Esophagus squamous epithelium (tissue), 5 donors: ENCODE measurements around the gene DCC. TPM values are rescaled to one million over a fixed set of nuclear protein-coding genes. Genes with fewer than 3 reads are reported as not detected.

ENCODE experiments used
- DNase-seq: peaks from one replicate; lab custom pipeline; 2025; lab: John Stamatoyannopoulos, UW
- H3K27ac ChIP-seq, 4 donors: fragments of 200-600 bp; sonication (generic); one replicate each; pipeline ENCODE4 v1.5.1; 2016 to 2019; ENCODE audit warnings: mild to moderate bottlenecking in 1 of 4
- H3K27me3 ChIP-seq, 4 donors: fragments of 200-600 bp; sonication (generic); 1 replicate in 3 of 4; 2 replicates in 1 of 4; pipeline versions ENCODE4 v1.5.1 to v1.6.0; 2017 to 2021; ENCODE audit warnings: antibody characterized with exemption in 1 of 4
- H3K36me3 ChIP-seq, 3 donors: fragments of 200-600 bp; sonication (generic); one replicate each; pipeline ENCODE4 v1.5.1; 2016 to 2019
- H3K4me1 ChIP-seq, 3 donors: fragments of 200-600 bp; sonication (generic); one replicate each; pipeline ENCODE4 v1.5.1; 2017 to 2019
- H3K4me3 ChIP-seq, 4 donors: fragments of 200-600 bp; sonication (generic); 1 replicate in 3 of 4; 2 replicates in 1 of 4; pipeline ENCODE4 v1.5.1; 2016 to 2019; ENCODE audit warnings: mild to moderate bottlenecking in 2 of 4, moderate library complexity in 1 of 4
- H3K9me3 ChIP-seq, 3 donors: fragments of 200-600 bp; sonication (generic); one replicate each; pipeline ENCODE4 v1.5.1; 2016 to 2019
- CTCF ChIP-seq, 6 experiments: fragments of 450-650 bp in 4 of 6; fragments of 200-600 bp in 2 of 6; sonication (generic) in 2 of 6; IDR thresholded peaks; one replicate each; pipeline ENCODE4 v1.5.1; 2016 to 2019; ENCODE audit warnings: antibody characterized with exemption in 6 of 6, mild to moderate bottlenecking in 4 of 6, moderate library complexity in 4 of 6
- POLR2A ChIP-seq, 4 donors: fragments of 450-650 bp; IDR thresholded peaks; one replicate each; pipeline ENCODE4 v1.6.1; 2017; ENCODE audit warnings: antibody characterized with exemption in 4 of 4, mild to moderate bottlenecking in 4 of 4, moderate library complexity in 3 of 4
- WGBS, 2 donors: methylation state at CpG; one replicate each; pipeline ENCODE4 v1.1.5; 2018; 5-methylcytosine and 5-hydroxymethylcytosine counted together
- intact Hi-C: fragments of 100-400 bp; cut with DNase I; formaldehyde crosslinking; loops from one replicate; pipeline ENCODE4 v1.15.0; 2022
- total RNA-seq, 4 donors: library from RNA; depleted of rRNA; stranded (reverse); fragments of >200 nt; gene quantifications; one replicate each; pipeline ENCODE4 v1.1.0, GENCODE V29; 2016
- donor health status: DM: yes; HTN: yes; CAD: no.

The DCC gene
- total RNA-seq, 4 donors from 2014 or later: 0.06 to 0.95 TPM; not detected in 2

- H3K27ac ChIP-seq: no peak overlapping the region
- intact Hi-C loops: no loop called here
- no peak for TF ChIP-seq CTCF (IDR thresholded peaks at IDR 0.05)
- no peak for TF ChIP-seq POLR2A (IDR thresholded peaks at IDR 0.05)
- no peaks in the 10 kb centered on the region for H3K27me3 ChIP-seq
- no peak overlapping the region for H3K4me3 ChIP-seq
- H3K36me3 ChIP-seq: no peaks in the 10 kb centered on the region
- DNase-seq: no peak
- peaks cover 0 to 4% (median 0%) of the 10 kb centered on the region in 3 donors for H3K9me3 ChIP-seq
- no peaks in the 10 kb centered on the region for H3K4me1 ChIP-seq
- WGBS, 2 donors: 28 to 40% methylated on average over 1 of the region's 1 CpG
Observed at GRCh38 chr18:52376104-52376503, 36.1 kb downstream of the DCC start.

GRCh38 chr18:52377094-52377493 is 37.1 kb downstream of the DCC start:
- Histone ChIP-seq H3K27me3 (no peaks in the 10 kb centered on the region), H3K9me3 (peaks cover 0 to 4% (median 0%) of the 10 kb centered on the region in 3 donors), H3K27ac (no peak overlapping the region), H3K36me3 (no peaks in the 10 kb centered on the region), H3K4me1 (no peaks in the 10 kb centered on the region), H3K4me3 (no peak overlapping the region)
- intact Hi-C loops: no loop called here
- no peak for DNase-seq
- TF ChIP-seq CTCF (IDR thresholded peaks at IDR 0.05) (no peak), POLR2A (IDR thresholded peaks at IDR 0.05) (no peak)

DNA sequence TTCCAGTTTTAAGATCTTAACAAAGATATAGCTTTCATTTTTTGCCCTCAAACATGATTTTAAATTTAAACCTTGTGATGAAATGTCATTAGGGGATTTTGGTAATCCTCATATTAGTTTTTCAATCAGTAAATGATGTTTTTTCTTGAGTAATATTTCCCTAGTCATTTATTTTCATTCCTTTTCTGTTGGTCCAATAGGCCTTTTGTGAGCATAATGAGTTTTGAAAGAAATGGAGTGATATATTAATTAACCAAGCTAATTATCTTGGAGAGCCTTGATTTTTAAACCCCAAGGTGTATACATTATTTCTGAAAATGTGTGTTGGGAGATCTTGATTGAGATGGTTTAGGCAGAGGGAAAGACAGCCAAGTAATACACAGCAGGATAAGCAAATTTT is 46.3 kb downstream of the DCC start:
- no peaks in the 10 kb centered on the region for H3K9me3 ChIP-seq
- H3K4me3 ChIP-seq: no peak overlapping the region
- TF ChIP-seq POLR2A (IDR thresholded peaks at IDR 0.05) (no peak), CTCF (IDR thresholded peaks at IDR 0.05) (no peak)
- no peak for DNase-seq
- no peak overlapping the region for H3K27ac ChIP-seq
- no peaks in the 10 kb centered on the region for H3K36me3 ChIP-seq
- H3K27me3 ChIP-seq: no peaks in the 10 kb centered on the region
- H3K4me1 ChIP-seq: no peaks in the 10 kb centered on the region
- intact Hi-C loops: no loop called here

DNA sequence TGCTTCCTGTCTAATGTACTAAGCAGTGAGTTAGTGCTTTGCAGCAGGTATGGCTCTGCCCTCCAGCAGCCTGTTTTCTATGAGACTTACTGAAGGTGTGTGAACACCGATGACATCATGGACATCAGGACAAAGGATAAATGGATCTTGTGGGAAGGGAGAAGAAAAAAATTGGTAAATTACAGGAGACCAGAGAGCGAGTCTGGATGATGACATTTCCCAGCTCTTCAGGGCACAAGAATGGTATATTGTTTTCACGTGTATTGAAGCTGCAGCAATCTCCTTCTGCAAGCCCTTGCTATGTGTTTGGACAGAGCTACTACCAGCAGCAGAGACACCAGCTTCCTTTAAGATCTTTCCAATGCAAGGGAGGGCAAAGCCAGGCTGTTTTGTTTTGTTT is 47.2 kb downstream of the DCC start:
- TF ChIP-seq POLR2A (IDR thresholded peaks at IDR 0.05) (no peak), CTCF (IDR thresholded peaks at IDR 0.05) (no peak)
- Histone ChIP-seq H3K9me3 (no peaks in the 10 kb centered on the region), H3K4me1 (no peaks in the 10 kb centered on the region), H3K4me3 (no peak overlapping the region), H3K27ac (no peak overlapping the region), H3K27me3 (no peaks in the 10 kb centered on the region), H3K36me3 (no peaks in the 10 kb centered on the region)
- intact Hi-C loops: no loop called here
- 57 to 68% methylated on average over 3 of the region's 3 CpGs for WGBS, 2 donors
- no peak for DNase-seq

DNA sequence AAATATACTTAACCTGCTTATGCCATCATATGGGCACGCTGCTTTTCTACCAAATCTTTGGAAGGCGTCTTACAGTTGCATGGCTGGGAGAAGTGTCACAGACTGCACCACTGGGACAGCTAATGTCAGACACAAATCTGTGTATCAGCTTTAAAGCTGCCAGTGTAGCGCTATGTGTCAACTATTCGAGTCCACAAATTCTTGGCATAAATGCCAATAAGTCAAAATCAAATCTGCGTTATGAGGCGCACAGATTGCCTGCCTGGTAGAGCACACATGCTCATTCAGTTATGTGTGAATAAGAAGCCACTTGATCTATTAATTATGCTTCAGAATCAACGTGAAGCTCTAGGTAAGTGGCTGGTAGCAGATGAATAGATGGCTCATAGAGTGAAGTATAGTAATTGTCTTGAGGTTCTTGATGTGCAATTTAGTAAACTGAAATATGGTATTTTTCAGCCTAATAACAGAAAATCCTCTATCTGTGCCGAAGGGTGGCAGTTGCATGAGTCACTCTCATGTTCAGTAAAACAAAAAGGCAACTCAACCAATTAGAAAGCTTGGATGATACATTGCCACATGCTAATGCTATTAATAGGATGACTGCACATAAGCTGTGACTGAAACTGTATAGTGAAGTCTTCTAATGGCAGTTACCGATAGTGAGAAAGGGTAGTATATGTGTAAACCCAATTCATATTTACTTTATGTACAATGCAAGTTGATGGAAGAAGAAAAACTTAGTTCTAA is 52.0 kb downstream of the DCC start:
- WGBS, 2 donors: 74 to 77% methylated on average over 7 to 9 of the region's 9 CpGs
- no peaks in the 10 kb centered on the region for H3K27me3 ChIP-seq
- H3K27ac ChIP-seq: no peak overlapping the region
- no peak for DNase-seq
- TF ChIP-seq POLR2A (IDR thresholded peaks at IDR 0.05) (no peak), CTCF (IDR thresholded peaks at IDR 0.05) (no peak)
- H3K9me3 ChIP-seq: no peaks in the 10 kb centered on the region
- H3K4me3 ChIP-seq: no peak overlapping the region
- intact Hi-C loops: no loop called here
- no peaks in the 10 kb centered on the region for H3K4me1 ChIP-seq
- H3K36me3 ChIP-seq: no peaks in the 10 kb centered on the region
